Trophoblast cell (in vitro differentiated cells and primary cell): ENCODE measurements around the gene LRP1-AS.

Experiments
- DNase-seq, 2 donors: peaks; one replicate each; pipeline ENCODE4 v3.0.0-alpha.2; 2016
- H2AFZ ChIP-seq: 2 replicates; pipeline ENCODE4 v1.6.1; 2013; ENCODE audit warnings: low read length, moderate library complexity, mild to moderate bottlenecking; ENCODE audit not compliant: insufficient read depth, poor library complexity
- H2AK5ac ChIP-seq: 2 replicates; pipeline ENCODE4 v1.6.1; 2013; ENCODE audit warnings: mild to moderate bottlenecking, low read length
- H2BK120ac ChIP-seq: 2 replicates; pipeline ENCODE4 v1.6.1; 2013; ENCODE audit warnings: low read length, mild to moderate bottlenecking, moderate library complexity; ENCODE audit not compliant: insufficient read depth, poor library complexity
- H2BK12ac ChIP-seq: 2 replicates; pipeline ENCODE4 v1.6.1; 2013; ENCODE audit warnings: mild to moderate bottlenecking, low read length, moderate library complexity
- H2BK5ac ChIP-seq: 2 replicates; pipeline ENCODE4 v1.6.1; 2013; ENCODE audit warnings: low read length, low read depth, moderate library complexity, mild to moderate bottlenecking; ENCODE audit not compliant: poor library complexity
- H3K14ac ChIP-seq: 2 replicates; pipeline ENCODE4 v1.6.1; 2013; ENCODE audit warnings: mild to moderate bottlenecking, low read length
- H3K18ac ChIP-seq: 2 replicates; pipeline ENCODE4 v1.6.1; 2013; ENCODE audit warnings: mild to moderate bottlenecking, low read length
- H3K23ac ChIP-seq: 2 replicates; pipeline ENCODE4 v1.6.1; 2013; ENCODE audit warnings: low read length
- H3K27ac ChIP-seq: 2 replicates; pipeline ENCODE4 v1.5.1; 2013; ENCODE audit warnings: low read depth, mild to moderate bottlenecking, inconsistent platforms, low read length, moderate library complexity
- H3K27me3 ChIP-seq: 2 replicates; pipeline ENCODE4 v1.6.1; 2013; ENCODE audit warnings: inconsistent platforms, mild to moderate bottlenecking, low read length, moderate library complexity; ENCODE audit not compliant: insufficient read depth
- H3K36me3 ChIP-seq, 2 experiments: 1 replicate in 1 of 2; 2 replicates in 1 of 2; pipeline ENCODE4 v1.6.1; 2013; ENCODE audit warnings: low read length in 2 of 2, mild to moderate bottlenecking in 2 of 2, moderate library complexity in 1 of 2; ENCODE audit not compliant: insufficient read depth in 2 of 2, control insufficient read depth in 1 of 2
- H3K4ac ChIP-seq: 2 replicates; pipeline ENCODE4 v1.6.1; 2013; ENCODE audit warnings: low read depth, mild to moderate bottlenecking, low read length, moderate library complexity
- H3K4me1 ChIP-seq, 2 experiments: 1 replicate in 1 of 2; 2 replicates in 1 of 2; pipeline ENCODE4 v1.6.1; 2013; ENCODE audit warnings: low read length in 2 of 2, mild to moderate bottlenecking in 2 of 2, moderate library complexity in 1 of 2; ENCODE audit not compliant: insufficient read depth in 2 of 2, control insufficient read depth in 1 of 2
- H3K4me2 ChIP-seq: 2 replicates; pipeline ENCODE4 v1.6.1; 2013; ENCODE audit warnings: inconsistent platforms, mild to moderate bottlenecking, low read length, moderate library complexity
- H3K4me3 ChIP-seq: 2 replicates; pipeline ENCODE4 v1.5.1; 2013; ENCODE audit warnings: mild to moderate bottlenecking, low read depth, low read length, inconsistent platforms
- H3K79me1 ChIP-seq: one replicate; pipeline ENCODE4 v1.6.1; 2013; ENCODE audit warnings: low read length
- H3K79me2 ChIP-seq: 2 replicates; pipeline ENCODE4 v1.6.1; 2013; ENCODE audit warnings: low read length, mild to moderate bottlenecking; ENCODE audit not compliant: control insufficient read depth, insufficient read depth, poor library complexity
- H3K9ac ChIP-seq: 2 replicates; pipeline ENCODE4 v1.6.1; 2013; ENCODE audit warnings: mild to moderate bottlenecking, low read length
- H3K9me3 ChIP-seq: 2 replicates; pipeline ENCODE4 v1.6.1; 2013; ENCODE audit warnings: low read depth, mild to moderate bottlenecking, control low read depth, inconsistent platforms, low read length; ENCODE audit not compliant: insufficient read depth
- H4K12ac ChIP-seq: 2 replicates; pipeline ENCODE4 v1.6.1; 2013; ENCODE audit warnings: low read depth, mild to moderate bottlenecking, low read length, moderate library complexity
- H4K8ac ChIP-seq: 2 replicates; pipeline ENCODE4 v1.6.1; 2013; ENCODE audit warnings: low read depth, mild to moderate bottlenecking, low read length, moderate library complexity
- H4K91ac ChIP-seq: one replicate; pipeline ENCODE4 v1.6.1; 2013; ENCODE audit warnings: low read depth, mild to moderate bottlenecking, low read length, moderate library complexity
- WGBS: extraction: QIAGEN DNeasy Blood & Tissue Kit; methylation state at CpG from one replicate; pipeline ENCODE4 v1.1.7; 2013; ENCODE audit warnings: missing lambda C conversion rate; ENCODE audit not compliant: insufficient read length, insufficient coverage; ENCODE audit errors: extremely low coverage; 5-methylcytosine and 5-hydroxymethylcytosine counted together

The LRP1-AS gene

DNA sequence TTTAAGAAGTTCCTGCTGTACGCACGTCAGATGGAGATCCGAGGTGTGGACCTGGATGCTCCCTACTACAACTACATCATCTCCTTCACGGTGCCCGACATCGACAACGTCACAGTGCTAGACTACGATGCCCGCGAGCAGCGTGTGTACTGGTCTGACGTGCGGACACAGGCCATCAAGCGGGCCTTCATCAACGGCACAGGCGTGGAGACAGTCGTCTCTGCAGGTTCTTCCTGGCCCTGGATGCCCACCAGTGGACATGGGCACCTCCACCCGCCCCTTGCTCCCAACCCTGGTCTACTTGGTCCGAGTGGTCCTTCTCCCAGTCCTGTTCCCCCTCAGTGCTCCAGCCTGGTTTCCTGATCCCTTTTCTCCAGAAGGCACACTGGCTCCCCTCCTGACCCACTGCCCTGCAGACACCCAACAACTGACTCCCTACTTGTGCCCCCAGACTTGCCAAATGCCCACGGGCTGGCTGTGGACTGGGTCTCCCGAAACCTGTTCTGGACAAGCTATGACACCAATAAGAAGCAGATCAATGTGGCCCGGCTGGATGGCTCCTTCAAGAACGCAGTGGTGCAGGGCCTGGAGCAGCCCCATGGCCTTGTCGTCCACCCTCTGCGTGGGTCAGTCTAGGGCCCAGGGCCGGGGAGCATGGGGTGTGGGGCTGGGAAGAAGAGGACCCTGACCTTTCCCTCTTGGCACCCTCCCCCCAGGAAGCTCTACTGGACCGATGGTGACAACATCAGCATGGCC, 32.1 kb upstream of the LRP1-AS start:
- Histone ChIP-seq H3K4me3 (no peak overlapping the region), H3K27ac (no peak overlapping the region), H3K36me3 (peaks cover 80 to 82% of the 10 kb centered on the region in 2 experiments), H3K14ac (no peak overlapping the region), H2AFZ (no peak overlapping the region), H3K4me2 (no peak overlapping the region), H3K9ac (no peak overlapping the region), H3K4me1 (peaks cover 7 to 8% of the 10 kb centered on the region in 2 experiments), H3K79me1 (no peaks in the 10 kb centered on the region), H3K79me2 (no peaks in the 10 kb centered on the region), H2BK12ac (no peak overlapping the region), H2BK5ac (no peak overlapping the region), H2BK120ac (no peak overlapping the region), H3K27me3 (no peaks in the 10 kb centered on the region), H3K23ac (no peak overlapping the region), H4K91ac (no peak overlapping the region), H2AK5ac (no peak overlapping the region), H3K9me3 (peaks cover 4% of the 10 kb centered on the region), H4K12ac (no peak overlapping the region), H3K18ac (no peak overlapping the region), H3K4ac (no peak overlapping the region), H4K8ac (no peak overlapping the region)
- no CpG with 5 or more reads among the region's 27 CpGs for whole genome bisulfite sequencing
- no peak for DNase-seq

GRCh38 chr12:57178213-57178612, 30.8 kb upstream of the LRP1-AS start:
- Histone ChIP-seq H4K8ac (no peak overlapping the region), H3K14ac (no peak overlapping the region), H3K79me2 (no peaks in the 10 kb centered on the region), H3K27ac (no peak overlapping the region), H2AFZ (no peak overlapping the region), H3K4me2 (no peak overlapping the region), H3K27me3 (no peaks in the 10 kb centered on the region), H4K12ac (no peak overlapping the region), H3K4me3 (no peak overlapping the region), H4K91ac (no peak overlapping the region), H2AK5ac (no peak overlapping the region), H2BK120ac (no peak overlapping the region), H2BK12ac (no peak overlapping the region), H3K23ac (no peak overlapping the region), H3K4ac (no peak overlapping the region), H3K4me1 (peaks cover 7 to 8% of the 10 kb centered on the region in 2 experiments), H2BK5ac (no peak overlapping the region), H3K18ac (no peak overlapping the region), H3K79me1 (no peaks in the 10 kb centered on the region), H3K36me3 (peaks cover 80 to 81% of the 10 kb centered on the region in 2 experiments), H3K9ac (no peak overlapping the region), H3K9me3 (peaks cover 2% of the 10 kb centered on the region)
- WGBS = no CpG with 5 or more reads among the region's 14 CpGs
- DNase-seq = no peak

GRCh38 chr12:57177354-57177753, 29.9 kb upstream of the LRP1-AS start:
- DNase-seq = no peak
- no peak overlapping the region for H4K8ac ChIP-seq
- H3K23ac ChIP-seq = no peak overlapping the region
- no peaks in the 10 kb centered on the region for H3K79me2 ChIP-seq
- peaks cover 7 to 8% of the 10 kb centered on the region in 2 experiments for H3K4me1 ChIP-seq
- no peak overlapping the region for H3K18ac ChIP-seq
- peaks cover 84 to 87% of the 10 kb centered on the region in 2 experiments for H3K36me3 ChIP-seq
- H4K12ac ChIP-seq = peak overlapping the region; percentile 8
- no peak overlapping the region for H2BK120ac ChIP-seq
- H4K91ac ChIP-seq = no peak overlapping the region
- no peaks in the 10 kb centered on the region for H3K79me1 ChIP-seq
- no peak overlapping the region for H3K4me2 ChIP-seq
- WGBS = no CpG with 5 or more reads among the region's 16 CpGs
- H3K4ac ChIP-seq = no peak overlapping the region
- H3K27ac ChIP-seq = no peak overlapping the region
- H2BK12ac ChIP-seq = no peak overlapping the region
- no peak overlapping the region for H2AK5ac ChIP-seq
- peak overlapping the region; percentile 1 for H3K4me3 ChIP-seq
- no peak overlapping the region for H3K14ac ChIP-seq
- no peak overlapping the region for H2BK5ac ChIP-seq
- peaks cover 2% of the 10 kb centered on the region for H3K9me3 ChIP-seq
- H2AFZ ChIP-seq = no peak overlapping the region
- H3K27me3 ChIP-seq = no peaks in the 10 kb centered on the region
- H3K9ac ChIP-seq = no peak overlapping the region

- no peak overlapping the region for H4K91ac ChIP-seq
- no peaks in the 10 kb centered on the region for H3K79me2 ChIP-seq
- H2AFZ ChIP-seq = no peak overlapping the region
- no peak overlapping the region for H3K9ac ChIP-seq
- no peak for DNase-seq
- no peak overlapping the region for H2BK12ac ChIP-seq
- H3K4ac ChIP-seq = no peak overlapping the region
- no peak overlapping the region for H3K27ac ChIP-seq
- no peak overlapping the region for H2BK120ac ChIP-seq
- no peak overlapping the region for H2AK5ac ChIP-seq
- peaks cover 85 to 87% of the 10 kb centered on the region in 2 experiments for H3K36me3 ChIP-seq
- no peak overlapping the region for H2BK5ac ChIP-seq
- H3K79me1 ChIP-seq = no peaks in the 10 kb centered on the region
- H3K14ac ChIP-seq = no peak overlapping the region
- no peak overlapping the region for H4K12ac ChIP-seq
- H3K4me2 ChIP-seq = no peak overlapping the region
- no peak overlapping the region for H3K18ac ChIP-seq
- H3K27me3 ChIP-seq = no peaks in the 10 kb centered on the region
- peak overlapping the region; percentile 1 for H3K4me3 ChIP-seq
- no peak overlapping the region for H3K23ac ChIP-seq
- no CpG with 5 or more reads among the region's 9 CpGs for WGBS
- H4K8ac ChIP-seq = no peak overlapping the region
- H3K9me3 ChIP-seq = peaks cover 2% of the 10 kb centered on the region
- peaks cover 7 to 8% of the 10 kb centered on the region in 2 experiments for H3K4me1 ChIP-seq
These were observed 29.4 kb upstream of the LRP1-AS start for GRCh38 chr12:57176846-57177245.
